Mesendoderm (in vitro differentiated cells): ENCODE results near the gene C17orf113. TPM values are rescaled to one million over a fixed set of nuclear protein-coding genes. Genes with fewer than 3 reads are reported as not detected.

Source experiments
- DNase-seq: peaks from one replicate; pipeline ENCODE4 v3.0.0; 2013
- H2AK5ac ChIP-seq: 2 replicates; pipeline ENCODE4 v1.6.1; 2013; ENCODE audit warnings: low read length, inconsistent platforms
- H2BK120ac ChIP-seq: 2 replicates; pipeline ENCODE4 v1.6.1; 2013; ENCODE audit warnings: low read depth, mild to moderate bottlenecking, low read length, moderate library complexity, mixed read lengths
- H2BK15ac ChIP-seq: replicated peaks from 2 replicates; pipeline ENCODE4 v1.6.1; 2013; ENCODE audit warnings: low read depth, mild to moderate bottlenecking, moderate library complexity
- H2BK5ac ChIP-seq: 2 replicates; pipeline ENCODE4 v1.6.1; 2013; ENCODE audit warnings: low read length, inconsistent platforms
- H3K18ac ChIP-seq: 2 replicates; pipeline ENCODE4 v1.6.1; 2013; ENCODE audit warnings: mild to moderate bottlenecking, low read length, mixed read lengths
- H3K23ac ChIP-seq: one replicate; pipeline ENCODE4 v1.6.1; 2013; ENCODE audit warnings: low read length
- H3K27ac ChIP-seq: 2 replicates; pipeline ENCODE4 v1.5.1; 2013; ENCODE audit warnings: low read depth, mild to moderate bottlenecking, inconsistent platforms, low read length, moderate library complexity
- H3K27me3 ChIP-seq: 2 replicates; pipeline ENCODE4 v1.6.1; 2013; ENCODE audit warnings: low read length, control low read depth, mild to moderate bottlenecking, inconsistent platforms; ENCODE audit not compliant: insufficient read depth, poor library complexity
- H3K36me3 ChIP-seq: 2 replicates; pipeline ENCODE4 v1.6.1; 2013; ENCODE audit warnings: low read length, inconsistent platforms; ENCODE audit not compliant: control insufficient read depth, insufficient read depth
- H3K4ac ChIP-seq: one replicate; pipeline ENCODE4 v1.6.1; 2013; ENCODE audit warnings: low read depth, mild to moderate bottlenecking, low read length, moderate library complexity
- H3K4me1 ChIP-seq: 2 replicates; pipeline ENCODE4 v1.6.1; 2013; ENCODE audit warnings: low read depth, low read length, inconsistent platforms; ENCODE audit not compliant: control insufficient read depth
- H3K4me2 ChIP-seq: 2 replicates; pipeline ENCODE4 v1.6.1; 2013; ENCODE audit warnings: low read length
- H3K4me3 ChIP-seq: 2 replicates; pipeline ENCODE4 v1.5.1; 2013; ENCODE audit warnings: mild to moderate bottlenecking, low read length
- H3K56ac ChIP-seq: one replicate; pipeline ENCODE4 v1.6.1; 2013; ENCODE audit warnings: low read length
- H3K79me1 ChIP-seq: 2 replicates; pipeline ENCODE4 v1.6.1; 2013; ENCODE audit warnings: low read length, inconsistent platforms
- H3K79me2 ChIP-seq: 2 replicates; pipeline ENCODE4 v1.6.1; 2013; ENCODE audit warnings: mild to moderate bottlenecking, low read length; ENCODE audit not compliant: control insufficient read depth, insufficient read depth
- H3K9ac ChIP-seq: 2 replicates; pipeline ENCODE4 v1.6.1; 2013; ENCODE audit warnings: low read length, inconsistent platforms
- H4K5ac ChIP-seq: one replicate; pipeline ENCODE4 v1.6.1; 2013; ENCODE audit warnings: low read length
- H4K8ac ChIP-seq: one replicate; pipeline ENCODE4 v1.6.1; 2013; ENCODE audit warnings: low read depth, mild to moderate bottlenecking, control low read depth, low read length, moderate library complexity
- WGBS: extraction: QIAGEN DNeasy Blood & Tissue Kit; methylation state at CpG from one replicate; pipeline ENCODE4 v1.1.7; 2013; ENCODE audit warnings: low lambda C conversion rate, missing lambda C conversion rate; ENCODE audit not compliant: insufficient coverage; ENCODE audit errors: extremely low coverage; 5-methylcytosine and 5-hydroxymethylcytosine counted together
- polyA plus RNA-seq, 2 experiments: library from polyadenylated mRNA; stranded (reverse); fragments of 200-250 nt; gene quantifications; one replicate each; pipeline ENCODE4 v1.2.3, GENCODE V29; 2013

C17orf113 gene
- polyA plus RNA-seq (2013, experiment 1 of 2) = 0.29 TPM
- 0.20 TPM for polyA plus RNA-seq (2013, experiment 2 of 2)

GRCh38 chr17:42050393-42051012 lies at the start of gene C17orf113:
TSS of gene C17orf113 (minus strand) at chr17:42050601. CDS start at chr17:42043376, 7,225 bp downstream.
- H3K27ac ChIP-seq = no peak within 1 kb of the TSS
- peak within 1 kb of the TSS; percentile 64 for H3K9ac ChIP-seq
- no peak within 1 kb of the TSS for H4K8ac ChIP-seq
- H3K56ac ChIP-seq = peak within 1 kb of the TSS; percentile 79
- no peak within 1 kb of the TSS for H4K5ac ChIP-seq
- H3K18ac ChIP-seq = peak within 1 kb of the TSS; percentile 66
- H3K79me2 ChIP-seq = no peaks in the 10 kb centered on the region
- H3K4ac ChIP-seq = no peak within 1 kb of the TSS
- peak within 1 kb of the TSS; percentile 47 for H3K4me3 ChIP-seq
- peak within 1 kb of the TSS; percentile 87 for H3K4me2 ChIP-seq
- no peaks in the 10 kb centered on the region for H3K27me3 ChIP-seq
- H2BK15ac ChIP-seq = no peak within 1 kb of the TSS
- H2BK120ac ChIP-seq = no peak within 1 kb of the TSS
- peaks cover 2% of the 10 kb centered on the region for H3K4me1 ChIP-seq
- WGBS = no CpG with 5 or more reads among the region's 65 CpGs
- no peaks in the 10 kb centered on the region for H3K36me3 ChIP-seq
- peak; percentile 68 for DNase-seq
- H3K23ac ChIP-seq = no peak within 1 kb of the TSS
- no peaks in the 10 kb centered on the region for H3K79me1 ChIP-seq
- no peak within 1 kb of the TSS for H2BK5ac ChIP-seq
- H2AK5ac ChIP-seq = no peak within 1 kb of the TSS

- H3K4ac ChIP-seq = no peak overlapping the region
- H4K5ac ChIP-seq = no peak overlapping the region
- no peak for DNase-seq
- H2AK5ac ChIP-seq = no peak overlapping the region
- peaks cover 11% of the 10 kb centered on the region for H3K27me3 ChIP-seq
- no peak overlapping the region for H3K56ac ChIP-seq
- H3K23ac ChIP-seq = no peak overlapping the region
- H2BK15ac ChIP-seq = no peak overlapping the region
- H3K79me2 ChIP-seq = no peaks in the 10 kb centered on the region
- H2BK120ac ChIP-seq = no peak overlapping the region
- H3K27ac ChIP-seq = no peak overlapping the region
- H3K36me3 ChIP-seq = no peaks in the 10 kb centered on the region
- no peak overlapping the region for H4K8ac ChIP-seq
- H2BK5ac ChIP-seq = no peak overlapping the region
- no peak overlapping the region for H3K9ac ChIP-seq
- no peaks in the 10 kb centered on the region for H3K4me1 ChIP-seq
- no peak overlapping the region for H3K4me2 ChIP-seq
- H3K79me1 ChIP-seq = no peaks in the 10 kb centered on the region
- WGBS = no CpG with 5 or more reads among the region's 14 CpGs
- H3K4me3 ChIP-seq = no peak overlapping the region
- H3K18ac ChIP-seq = no peak overlapping the region
Measured at GRCh38 chr17:42098730-42099399, 48.5 kb upstream of the C17orf113 start.

GRCh38 chr17:42097691-42098631 lies 47.6 kb upstream of the C17orf113 start, which contains the start of gene ZNF385C:
TSS of gene ZNF385C (minus strand) at chr17:42098473. CDS start at chr17:42063056, 35,417 bp downstream.
- Histone ChIP-seq H4K5ac (no peak within 1 kb of the TSS), H2BK5ac (no peak within 1 kb of the TSS), H3K4me1 (no peaks in the 10 kb centered on the region), H3K4me2 (peak within 1 kb of the TSS; percentile 28), H3K27me3 (peaks cover 11% of the 10 kb centered on the region), H2AK5ac (no peak within 1 kb of the TSS), H3K4me3 (no peak within 1 kb of the TSS), H3K27ac (no peak within 1 kb of the TSS), H3K79me2 (no peaks in the 10 kb centered on the region), H3K18ac (no peak within 1 kb of the TSS), H3K23ac (no peak within 1 kb of the TSS), H2BK120ac (no peak within 1 kb of the TSS), H3K79me1 (no peaks in the 10 kb centered on the region), H3K36me3 (no peaks in the 10 kb centered on the region), H3K4ac (no peak within 1 kb of the TSS), H3K56ac (no peak within 1 kb of the TSS), H4K8ac (no peak within 1 kb of the TSS), H3K9ac (no peak within 1 kb of the TSS), H2BK15ac (no peak within 1 kb of the TSS)
- WGBS = no CpG with 5 or more reads among the region's 52 CpGs
- no peak for DNase-seq

- no CpG with 5 or more reads among the region's 8 CpGs for WGBS
- no peak overlapping the region for H2AK5ac ChIP-seq
- no peak overlapping the region for H2BK15ac ChIP-seq
- no peaks in the 10 kb centered on the region for H3K36me3 ChIP-seq
- no peak overlapping the region for H3K4me2 ChIP-seq
- no peak overlapping the region for H3K56ac ChIP-seq
- no peaks in the 10 kb centered on the region for H3K79me2 ChIP-seq
- H3K27me3 ChIP-seq = peaks cover 11% of the 10 kb centered on the region
- H4K8ac ChIP-seq = no peak overlapping the region
- no peak for DNase-seq
- no peak overlapping the region for H4K5ac ChIP-seq
- no peaks in the 10 kb centered on the region for H3K4me1 ChIP-seq
- H3K27ac ChIP-seq = no peak overlapping the region
- no peak overlapping the region for H3K18ac ChIP-seq
- H2BK5ac ChIP-seq = no peak overlapping the region
- no peak overlapping the region for H3K23ac ChIP-seq
- H3K79me1 ChIP-seq = no peaks in the 10 kb centered on the region
- no peak overlapping the region for H2BK120ac ChIP-seq
- H3K4ac ChIP-seq = no peak overlapping the region
- no peak overlapping the region for H3K9ac ChIP-seq
- no peak overlapping the region for H3K4me3 ChIP-seq
Measured at GRCh38 chr17:42096360-42097111, 46.1 kb upstream of the C17orf113 start.

GRCh38 chr17:42094375-42095069 lies 44.1 kb upstream of the C17orf113 start:
- peaks cover 11% of the 10 kb centered on the region for H3K27me3 ChIP-seq
- H4K5ac ChIP-seq = no peak overlapping the region
- H3K23ac ChIP-seq = no peak overlapping the region
- H3K18ac ChIP-seq = no peak overlapping the region
- no peak overlapping the region for H3K27ac ChIP-seq
- H2BK120ac ChIP-seq = no peak overlapping the region
- no peak overlapping the region for H2AK5ac ChIP-seq
- no peak overlapping the region for H3K9ac ChIP-seq
- no peak for DNase-seq
- H3K79me2 ChIP-seq = no peaks in the 10 kb centered on the region
- H3K4me1 ChIP-seq = no peaks in the 10 kb centered on the region
- no peak overlapping the region for H3K4me2 ChIP-seq
- H2BK15ac ChIP-seq = no peak overlapping the region
- H4K8ac ChIP-seq = no peak overlapping the region
- no CpG with 5 or more reads among the region's 12 CpGs for WGBS
- no peak overlapping the region for H3K56ac ChIP-seq
- no peaks in the 10 kb centered on the region for H3K79me1 ChIP-seq
- H3K4me3 ChIP-seq = no peak overlapping the region
- no peaks in the 10 kb centered on the region for H3K36me3 ChIP-seq
- H2BK5ac ChIP-seq = no peak overlapping the region
- no peak overlapping the region for H3K4ac ChIP-seq
